ENCODE results near the gene CDHR2.

CDHR2 gene

DNA sequence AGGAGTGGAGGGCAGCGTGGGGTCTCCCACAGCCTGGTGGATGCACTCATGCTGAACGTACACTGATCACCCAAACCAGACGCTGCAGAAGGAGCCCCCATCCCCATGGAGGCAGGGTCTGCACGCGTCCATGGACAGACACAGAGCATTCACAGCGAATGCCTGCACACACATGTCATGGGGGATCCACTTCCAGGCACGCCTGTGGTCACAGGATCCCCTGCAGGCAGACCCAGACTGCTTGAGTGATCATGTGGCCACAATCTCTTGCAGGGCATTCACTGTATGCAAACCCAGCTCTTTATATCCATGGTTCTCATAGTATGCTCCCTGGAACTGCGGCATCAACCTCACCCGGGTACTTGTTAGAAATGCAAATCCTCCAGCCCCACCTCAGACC, 75.8 kb downstream of the CDHR2 start (continued):
- TF ChIP-seq, protein P1, sequence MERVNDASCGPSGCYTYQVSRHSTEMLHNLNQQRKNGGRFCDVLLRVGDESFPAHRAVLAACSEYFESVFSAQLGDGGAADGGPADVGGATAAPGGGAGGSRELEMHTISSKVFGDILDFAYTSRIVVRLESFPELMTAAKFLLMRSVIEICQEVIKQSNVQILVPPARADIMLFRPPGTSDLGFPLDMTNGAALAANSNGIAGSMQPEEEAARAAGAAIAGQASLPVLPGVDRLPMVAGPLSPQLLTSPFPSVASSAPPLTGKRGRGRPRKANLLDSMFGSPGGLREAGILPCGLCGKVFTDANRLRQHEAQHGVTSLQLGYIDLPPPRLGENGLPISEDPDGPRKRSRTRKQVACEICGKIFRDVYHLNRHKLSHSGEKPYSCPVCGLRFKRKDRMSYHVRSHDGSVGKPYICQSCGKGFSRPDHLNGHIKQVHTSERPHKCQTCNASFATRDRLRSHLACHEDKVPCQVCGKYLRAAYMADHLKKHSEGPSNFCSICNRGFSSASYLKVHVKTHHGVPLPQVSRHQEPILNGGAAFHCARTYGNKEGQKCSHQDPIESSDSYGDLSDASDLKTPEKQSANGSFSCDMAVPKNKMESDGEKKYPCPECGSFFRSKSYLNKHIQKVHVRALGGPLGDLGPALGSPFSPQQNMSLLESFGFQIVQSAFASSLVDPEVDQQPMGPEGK (CRISPR knock-in tag; IDR thresholded peaks at IDR 0.05; ENCODE audit: borderline replicate concordance), result no peak
- TF ChIP-seq TOX (CRISPR knock-in tag; IDR thresholded peaks at IDR 0.05; ENCODE audit: borderline replicate concordance) (no peak), PPARA (CRISPR knock-in tag; IDR thresholded peaks at IDR 0.05; ENCODE audit: borderline replicate concordance) (no peak)
- TF ChIP-seq, protein P2, sequence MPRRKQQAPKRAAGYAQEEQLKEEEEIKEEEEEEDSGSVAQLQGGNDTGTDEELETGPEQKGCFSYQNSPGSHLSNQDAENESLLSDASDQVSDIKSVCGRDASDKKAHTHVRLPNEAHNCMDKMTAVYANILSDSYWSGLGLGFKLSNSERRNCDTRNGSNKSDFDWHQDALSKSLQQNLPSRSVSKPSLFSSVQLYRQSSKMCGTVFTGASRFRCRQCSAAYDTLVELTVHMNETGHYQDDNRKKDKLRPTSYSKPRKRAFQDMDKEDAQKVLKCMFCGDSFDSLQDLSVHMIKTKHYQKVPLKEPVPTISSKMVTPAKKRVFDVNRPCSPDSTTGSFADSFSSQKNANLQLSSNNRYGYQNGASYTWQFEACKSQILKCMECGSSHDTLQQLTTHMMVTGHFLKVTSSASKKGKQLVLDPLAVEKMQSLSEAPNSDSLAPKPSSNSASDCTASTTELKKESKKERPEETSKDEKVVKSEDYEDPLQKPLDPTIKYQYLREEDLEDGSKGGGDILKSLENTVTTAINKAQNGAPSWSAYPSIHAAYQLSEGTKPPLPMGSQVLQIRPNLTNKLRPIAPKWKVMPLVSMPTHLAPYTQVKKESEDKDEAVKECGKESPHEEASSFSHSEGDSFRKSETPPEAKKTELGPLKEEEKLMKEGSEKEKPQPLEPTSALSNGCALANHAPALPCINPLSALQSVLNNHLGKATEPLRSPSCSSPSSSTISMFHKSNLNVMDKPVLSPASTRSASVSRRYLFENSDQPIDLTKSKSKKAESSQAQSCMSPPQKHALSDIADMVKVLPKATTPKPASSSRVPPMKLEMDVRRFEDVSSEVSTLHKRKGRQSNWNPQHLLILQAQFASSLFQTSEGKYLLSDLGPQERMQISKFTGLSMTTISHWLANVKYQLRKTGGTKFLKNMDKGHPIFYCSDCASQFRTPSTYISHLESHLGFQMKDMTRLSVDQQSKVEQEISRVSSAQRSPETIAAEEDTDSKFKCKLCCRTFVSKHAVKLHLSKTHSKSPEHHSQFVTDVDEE (CRISPR knock-in tag; IDR thresholded peaks at IDR 0.05), result no peak

DNA sequence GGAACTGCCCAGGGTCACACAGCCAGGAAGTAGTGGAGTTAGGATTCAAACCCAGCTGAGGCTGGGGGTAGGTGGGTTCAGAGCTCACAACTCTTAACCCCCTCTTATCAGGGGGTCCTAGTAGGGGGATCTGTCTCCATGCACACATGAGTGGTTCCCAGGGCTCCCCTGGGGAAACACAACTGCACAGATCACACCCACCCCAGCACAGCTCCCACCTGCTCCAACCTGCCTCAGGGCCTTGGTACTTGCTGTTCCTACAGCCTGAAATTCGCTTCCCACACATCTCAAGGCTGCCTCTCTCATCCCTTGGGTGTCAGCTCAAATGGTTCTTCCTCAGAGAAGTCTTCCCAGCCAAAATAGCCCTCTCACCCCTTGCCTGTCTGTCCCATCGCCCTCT, 76.4 kb downstream of the CDHR2 start:
- TF ChIP-seq TCF4 (CRISPR knock-in tag; IDR thresholded peaks at IDR 0.05; ENCODE audit: borderline replicate concordance) (no peak), POU6F1 (CRISPR knock-in tag; IDR thresholded peaks at IDR 0.05; ENCODE audit: borderline replicate concordance, low read depth) (no peak), SNAI2 (CRISPR knock-in tag; IDR thresholded peaks at IDR 0.05) (no peak), ZNF70 (CRISPR knock-in tag; IDR thresholded peaks at IDR 0.05) (no peak), CSRNP3 (CRISPR knock-in tag; IDR thresholded peaks at IDR 0.05) (no peak), BACH2 (CRISPR knock-in tag; IDR thresholded peaks at IDR 0.05; ENCODE audit: borderline replicate concordance) (no peak), ZC3H10 (CRISPR knock-in tag; IDR thresholded peaks at IDR 0.05) (no peak), ARNTL (CRISPR knock-in tag; IDR thresholded peaks at IDR 0.05; ENCODE audit: borderline replicate concordance, low read depth) (no peak), PPARA (CRISPR knock-in tag; IDR thresholded peaks at IDR 0.05; ENCODE audit: borderline replicate concordance) (no peak), ZFP30 (CRISPR knock-in tag; IDR thresholded peaks at IDR 0.05) (no peak), ESRRG (CRISPR knock-in tag; IDR thresholded peaks at IDR 0.05) (no peak), RARB (CRISPR knock-in tag; IDR thresholded peaks at IDR 0.05) (no peak), ZNF8 (CRISPR knock-in tag; IDR thresholded peaks at IDR 0.05) (no peak), ISL1 (CRISPR knock-in tag; IDR thresholded peaks at IDR 0.05) (no peak), ZNF565 (CRISPR knock-in tag; conservative IDR thresholded peaks at IDR 0.05; ENCODE audit: low read depth) (no peak)
- TF ChIP-seq, protein P3, sequence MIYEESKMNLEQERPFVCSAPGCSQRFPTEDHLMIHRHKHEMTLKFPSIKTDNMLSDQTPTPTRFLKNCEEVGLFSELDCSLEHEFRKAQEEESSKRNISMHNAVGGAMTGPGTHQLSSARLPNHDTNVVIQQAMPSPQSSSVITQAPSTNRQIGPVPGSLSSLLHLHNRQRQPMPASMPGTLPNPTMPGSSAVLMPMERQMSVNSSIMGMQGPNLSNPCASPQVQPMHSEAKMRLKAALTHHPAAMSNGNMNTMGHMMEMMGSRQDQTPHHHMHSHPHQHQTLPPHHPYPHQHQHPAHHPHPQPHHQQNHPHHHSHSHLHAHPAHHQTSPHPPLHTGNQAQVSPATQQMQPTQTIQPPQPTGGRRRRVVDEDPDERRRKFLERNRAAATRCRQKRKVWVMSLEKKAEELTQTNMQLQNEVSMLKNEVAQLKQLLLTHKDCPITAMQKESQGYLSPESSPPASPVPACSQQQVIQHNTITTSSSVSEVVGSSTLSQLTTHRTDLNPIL (CRISPR knock-in tag; IDR thresholded peaks at IDR 0.05; ENCODE audit: low read depth), result no peak
- TF ChIP-seq, protein P2 (CRISPR knock-in tag; IDR thresholded peaks at IDR 0.05), result no peak

More for the DNA sequence above, 76.4 kb downstream of the CDHR2 start:
- ATAC-seq, result no peak
